Stimulated activated CD8-positive, alpha-beta memory T cell treated with anti-CD3 and anti-CD28 coated beads, Interleukin-12 subunit alpha, Interleukin-12 subunit beta, amount 100 ng/mL, for 24 hours (primary cell): ENCODE results near the gene DOCK3.
"Not testable (repeated sequence)": the region's sequence is repeated elsewhere in the genome, so short reads cannot be mapped to it uniquely, and the experiment has no call there.

Experiments
- DNase-seq: peaks from one replicate; pipeline ENCODE4 v3.0.0-alpha.2; 2020; ENCODE audit errors: extremely low read depth

The DOCK3 gene

DNA sequence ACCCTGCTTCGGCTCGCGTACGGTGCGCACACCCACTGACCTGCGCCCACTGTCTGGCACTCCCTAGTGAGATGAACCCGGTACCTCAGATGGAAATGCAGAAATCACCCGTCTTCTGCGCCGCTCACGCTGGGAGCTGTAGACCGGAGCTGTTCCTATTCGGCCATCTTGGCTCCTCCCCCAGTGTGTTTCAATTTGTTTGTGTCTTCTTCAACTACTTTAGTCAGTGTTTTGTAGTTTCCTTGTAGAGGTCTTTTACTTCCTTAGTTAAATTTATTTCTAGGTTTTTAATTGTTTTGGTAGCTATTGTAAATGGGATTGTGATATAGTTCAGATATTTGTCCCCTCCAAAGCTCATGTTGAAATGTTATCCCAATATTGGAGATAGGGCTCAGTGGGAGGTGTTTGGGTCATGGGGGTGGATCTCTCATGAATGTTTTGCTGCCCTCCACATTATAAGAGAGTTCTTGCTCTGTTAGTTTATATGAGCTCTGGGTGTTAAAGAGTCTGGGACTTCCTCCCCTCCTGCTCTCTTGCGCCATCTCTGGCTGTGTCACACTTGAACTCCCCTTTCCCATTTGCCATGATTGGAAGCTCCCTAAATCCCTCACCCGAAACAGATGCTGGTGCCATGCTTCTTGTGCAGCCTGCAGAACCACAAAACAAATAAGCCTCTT lies 304.4 kb downstream of the DOCK3 start:
- no peak for DNase-seq

DNA sequence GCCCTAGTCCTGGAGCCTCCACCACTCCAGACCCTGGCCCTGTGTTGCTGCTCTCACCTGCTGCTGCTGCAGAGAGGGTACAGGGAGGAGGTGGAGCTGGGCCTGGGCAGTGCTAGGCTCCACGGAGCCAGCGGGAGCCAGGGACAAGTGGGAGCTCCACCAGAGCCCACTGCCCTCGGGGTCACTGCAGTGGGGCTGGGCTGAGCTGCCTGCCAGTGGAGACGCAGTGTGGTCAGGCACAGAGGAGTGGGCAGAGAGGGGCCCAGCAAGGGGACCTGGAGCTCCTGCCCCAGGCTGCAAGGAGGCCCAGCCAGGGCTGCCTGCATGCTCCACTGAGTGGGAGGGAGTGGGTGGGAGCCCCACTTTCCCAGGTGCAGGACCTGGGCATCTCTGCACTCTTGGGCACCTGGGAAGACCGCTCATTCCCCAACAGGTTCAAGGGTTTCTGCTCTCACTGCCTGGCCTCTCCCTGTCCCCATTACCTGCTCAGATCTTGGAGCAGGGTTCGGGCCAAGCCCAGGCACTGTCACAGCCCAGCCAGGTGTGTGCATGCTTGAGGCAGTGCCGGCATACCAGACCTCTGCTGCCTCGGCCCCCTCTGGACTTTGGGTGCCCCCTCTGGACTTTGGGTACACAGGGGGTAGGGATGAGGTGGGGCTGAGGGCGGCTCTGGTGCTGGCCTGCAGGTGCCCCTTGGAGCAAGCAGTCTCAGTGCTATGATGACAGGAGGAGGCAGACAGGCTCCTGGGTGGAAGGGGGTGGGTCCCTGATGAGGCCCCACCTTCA lies 308.0 kb downstream of the DOCK3 start:
- no peak for DNase-seq

DNA sequence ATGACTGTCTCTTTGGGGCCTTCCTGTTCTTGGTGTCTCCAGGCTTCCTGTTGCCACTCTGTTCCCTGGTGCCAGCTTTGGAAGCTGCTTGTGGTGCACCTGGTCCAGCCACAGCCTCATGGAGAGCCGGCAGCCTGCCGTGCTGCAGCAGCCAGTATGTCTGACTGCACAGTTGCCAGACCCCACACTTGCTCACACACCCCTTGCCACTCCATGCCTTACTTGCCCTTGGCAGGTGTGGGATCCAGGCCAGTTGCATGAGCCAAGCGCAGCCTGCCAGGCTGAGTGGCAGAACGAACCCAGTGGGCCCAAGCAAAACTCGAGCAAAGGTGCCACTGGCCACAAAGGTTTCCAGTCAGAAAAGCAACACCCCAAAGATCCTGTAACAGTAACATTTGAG lies 309.2 kb downstream of the DOCK3 start:
- no peak for DNase-seq

DNA sequence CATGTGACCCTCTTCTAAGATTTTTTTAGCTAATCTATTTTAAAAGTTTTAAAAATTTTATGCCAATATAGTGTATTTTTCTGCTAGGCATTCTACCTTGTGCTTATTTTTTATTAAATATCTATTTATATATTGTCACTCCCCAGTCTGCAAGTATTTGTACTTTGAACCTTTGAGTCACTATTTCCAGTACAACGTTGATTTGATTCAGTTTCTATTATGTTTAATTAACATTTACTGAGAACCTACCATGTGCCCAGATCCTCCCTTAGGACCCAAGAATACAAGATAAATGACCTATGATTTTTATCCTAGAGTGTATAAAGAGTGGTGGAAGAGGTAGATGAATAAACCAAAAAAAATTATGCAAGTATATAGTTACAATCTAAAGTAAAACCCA lies 311.2 kb downstream of the DOCK3 start:
- no peak for DNase-seq

DNA sequence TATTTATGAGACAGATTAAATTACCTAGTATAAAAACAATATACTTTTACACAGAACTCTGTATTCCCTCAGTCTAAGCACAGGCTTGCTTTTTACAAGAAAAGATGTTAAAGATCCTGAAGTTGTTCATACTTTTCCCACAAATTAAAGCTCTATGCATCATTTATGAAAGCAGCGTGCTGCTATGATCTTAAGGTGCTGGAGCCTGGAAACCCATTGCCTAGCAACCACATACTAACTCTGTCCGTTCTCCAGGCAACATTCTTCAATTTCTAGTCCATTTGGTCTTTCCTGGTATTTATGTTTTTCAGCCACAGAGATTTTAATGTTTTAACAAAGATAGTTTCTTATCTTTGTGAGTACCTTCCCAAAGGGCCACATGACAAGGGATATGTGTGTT lies 312.0 kb downstream of the DOCK3 start:
- no peak for DNase-seq

DNA sequence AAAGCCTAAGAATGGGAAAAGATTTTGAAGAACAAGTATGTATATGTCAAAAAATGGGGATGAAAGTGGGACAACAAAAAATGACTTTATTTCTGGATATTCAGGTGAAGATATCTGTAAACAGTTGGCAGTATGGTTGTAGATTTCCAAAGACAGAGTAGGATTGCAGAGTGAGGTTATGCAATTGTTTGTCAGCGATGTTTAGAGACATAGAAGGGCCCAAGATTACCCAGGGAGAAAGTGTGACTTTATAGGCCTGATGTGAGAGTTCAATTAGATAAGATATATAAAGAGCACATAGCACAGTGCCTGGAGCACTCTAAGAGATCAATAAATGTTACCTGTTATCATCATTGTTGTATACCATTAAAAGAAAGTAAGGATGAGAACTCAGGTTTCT lies 319.8 kb downstream of the DOCK3 start:
- DNase-seq, result no peak

DNA sequence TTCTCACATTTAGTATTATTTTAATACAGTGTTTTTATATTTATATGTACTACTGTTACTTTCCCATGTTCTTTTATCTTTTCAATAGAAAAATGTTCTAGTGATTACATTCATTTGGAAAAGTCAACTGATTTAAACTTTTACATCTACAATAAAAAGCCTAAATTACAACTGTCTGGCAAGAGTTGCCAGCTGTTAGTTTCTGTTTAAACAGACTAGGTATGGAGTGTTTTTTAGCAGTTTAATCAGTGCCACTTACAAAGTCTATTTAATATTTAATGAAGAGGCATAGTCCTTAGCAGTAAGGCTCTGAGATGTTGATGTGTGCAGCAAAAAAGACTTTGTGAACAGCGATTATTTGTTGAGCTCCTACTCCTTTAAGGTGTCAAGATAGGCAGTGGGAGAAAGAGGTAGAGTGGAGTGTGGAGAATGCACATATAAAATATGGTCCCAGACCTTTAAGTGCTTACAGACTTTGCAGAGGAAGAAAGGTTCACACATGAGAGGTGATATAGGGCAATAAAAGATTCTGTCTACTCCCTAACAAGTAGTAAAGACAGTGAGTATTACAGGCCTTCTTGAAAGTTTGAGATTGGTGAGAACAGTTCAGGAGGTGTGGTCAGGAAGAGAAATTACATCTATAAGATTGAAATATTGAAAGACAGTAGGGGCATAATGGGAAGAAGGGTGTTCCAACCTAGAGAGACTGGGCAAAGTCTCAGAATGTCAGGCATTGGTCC lies 320.5 kb downstream of the DOCK3 start:
- no peak for DNase-seq

DNA sequence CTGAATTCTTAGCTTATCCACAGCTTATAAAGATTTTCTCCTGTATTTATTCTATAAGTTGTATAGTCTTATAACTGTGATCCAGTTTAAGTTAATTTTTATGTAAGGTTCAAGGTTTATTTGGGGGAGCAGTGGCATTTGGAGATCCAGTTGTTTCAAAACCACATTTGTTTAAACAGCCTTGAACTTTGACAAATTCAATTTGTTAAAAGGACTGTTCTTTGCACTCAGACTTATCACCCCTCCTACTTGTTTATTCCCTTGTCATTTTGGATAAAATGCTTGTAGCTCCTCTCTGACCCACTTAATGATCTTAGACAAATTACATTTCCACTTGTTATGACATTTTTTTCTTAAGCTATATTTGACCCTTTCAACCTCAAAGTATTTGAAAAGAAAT lies 327.8 kb downstream of the DOCK3 start:
- DNase-seq, result no peak

DNA sequence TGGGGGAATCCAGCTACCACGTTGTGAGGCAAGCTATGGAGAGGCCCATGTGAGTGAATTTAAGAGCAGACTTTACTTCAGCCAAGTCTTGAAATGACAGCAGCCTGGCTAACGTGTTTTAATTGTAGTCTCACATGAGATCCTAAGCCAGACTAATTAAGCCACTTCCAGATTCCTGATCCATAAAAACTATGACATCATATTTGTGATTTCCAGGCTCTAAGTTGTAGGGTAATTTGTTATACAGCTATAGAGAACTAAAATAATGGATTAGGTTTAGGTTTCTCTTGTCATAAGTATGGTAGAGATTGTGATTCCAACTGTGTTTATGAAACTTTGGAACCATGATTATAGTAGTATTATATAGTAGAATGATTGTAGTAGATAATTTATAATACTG lies 329.5 kb downstream of the DOCK3 start:
- no peak for DNase-seq

DNA sequence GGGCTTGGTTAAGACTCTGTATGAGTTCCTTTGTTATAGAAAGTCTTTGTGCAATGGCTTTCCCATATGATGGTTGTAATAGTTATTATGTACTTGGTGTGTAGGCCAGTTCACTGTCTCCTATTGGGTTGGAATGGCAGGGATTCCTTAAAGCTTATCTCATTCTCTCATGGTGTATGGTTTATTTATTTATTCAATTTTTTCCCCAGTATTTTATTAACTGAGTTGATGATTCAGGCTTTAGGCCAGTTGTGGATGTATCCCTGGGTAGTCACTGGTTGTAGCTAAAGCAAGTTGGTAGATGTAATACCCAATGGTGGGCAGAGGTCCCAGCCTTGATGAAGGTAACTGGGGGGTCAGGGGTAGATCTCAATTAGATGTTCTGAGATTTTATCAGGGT lies 349.4 kb downstream of the DOCK3 start:
- no peak for DNase-seq

DNA sequence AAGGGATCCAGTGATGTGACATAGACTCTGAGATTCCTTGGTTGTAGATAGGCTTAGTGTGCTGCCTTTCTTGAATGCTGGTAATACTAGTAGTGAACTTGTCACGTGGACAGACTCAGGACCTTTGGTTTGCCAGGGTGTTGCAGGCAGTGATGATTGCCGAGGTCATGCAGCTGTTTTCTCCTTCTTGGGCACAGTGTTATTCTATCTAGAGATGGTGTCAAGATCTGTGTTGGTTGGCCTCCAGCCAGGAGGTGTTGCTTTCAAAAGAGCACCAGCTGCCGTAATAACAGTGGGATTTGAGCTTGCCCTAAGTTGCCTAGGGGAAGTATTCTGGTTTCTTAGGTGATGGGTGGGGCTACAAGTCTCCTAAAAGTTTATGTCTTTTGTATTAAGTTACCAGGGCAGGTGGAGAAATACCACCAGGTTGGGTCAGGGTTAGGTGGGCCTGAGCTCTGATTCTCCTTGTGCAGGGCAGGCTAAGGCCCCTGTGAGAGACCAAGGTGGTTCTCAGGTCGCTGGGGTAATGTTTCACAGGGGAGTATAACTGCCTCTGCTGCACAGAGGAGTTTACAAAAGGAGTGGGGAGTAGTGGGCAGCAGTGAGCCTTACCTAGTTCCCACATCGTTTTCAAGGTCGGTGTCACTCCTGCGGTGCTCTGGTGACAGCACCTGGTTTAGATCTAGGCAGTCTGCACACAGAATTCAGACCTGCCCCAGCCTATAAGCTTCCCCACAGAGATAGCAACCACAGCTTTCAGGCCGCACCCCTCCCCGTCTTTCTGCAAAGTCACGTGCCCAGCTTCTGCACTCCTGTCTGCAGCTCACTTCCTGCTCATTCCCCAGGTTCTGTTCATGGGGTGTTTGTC lies 350.3 kb downstream of the DOCK3 start:
- DNase-seq, result peak; percentile 24

DNA sequence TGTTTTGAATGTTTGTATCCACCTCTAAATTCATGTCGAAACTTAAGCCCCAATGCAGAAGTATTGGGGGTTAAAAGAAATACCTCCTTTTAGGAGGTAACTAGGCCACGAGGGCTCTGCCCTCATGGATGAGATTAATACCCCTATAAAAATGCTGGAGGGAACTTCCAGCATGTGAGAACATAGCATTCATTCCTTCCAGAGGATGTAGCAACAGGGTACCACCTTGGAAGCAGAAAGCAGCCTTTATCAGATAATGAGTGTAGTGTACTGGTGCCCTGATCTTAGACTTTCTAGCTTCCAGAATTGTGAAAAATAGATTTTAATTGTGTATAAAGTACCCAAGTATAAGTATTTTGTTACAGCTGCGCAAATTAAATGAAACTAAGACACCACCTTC lies 356.9 kb downstream of the DOCK3 start:
- no peak for DNase-seq

DNA sequence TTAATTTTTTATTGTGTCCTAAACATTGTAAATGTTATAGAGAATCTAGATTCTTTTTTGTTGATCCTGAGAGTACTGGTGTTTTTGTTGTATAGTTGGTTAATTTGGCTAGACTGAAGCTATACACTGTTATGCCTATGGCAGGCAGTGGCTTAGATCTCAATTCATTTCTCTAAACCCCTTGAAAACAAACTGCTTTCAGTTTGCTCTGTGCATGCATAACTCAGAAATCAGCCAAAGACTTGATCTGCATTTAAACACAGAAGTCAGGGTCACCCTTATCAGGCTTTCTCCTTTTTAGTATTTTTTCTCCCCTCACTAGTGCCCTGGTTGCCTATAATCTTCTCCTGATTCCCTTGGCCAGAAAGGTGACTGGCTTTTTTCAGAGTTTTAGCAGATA lies 360.9 kb downstream of the DOCK3 start:
- DNase-seq, result no peak

DNA sequence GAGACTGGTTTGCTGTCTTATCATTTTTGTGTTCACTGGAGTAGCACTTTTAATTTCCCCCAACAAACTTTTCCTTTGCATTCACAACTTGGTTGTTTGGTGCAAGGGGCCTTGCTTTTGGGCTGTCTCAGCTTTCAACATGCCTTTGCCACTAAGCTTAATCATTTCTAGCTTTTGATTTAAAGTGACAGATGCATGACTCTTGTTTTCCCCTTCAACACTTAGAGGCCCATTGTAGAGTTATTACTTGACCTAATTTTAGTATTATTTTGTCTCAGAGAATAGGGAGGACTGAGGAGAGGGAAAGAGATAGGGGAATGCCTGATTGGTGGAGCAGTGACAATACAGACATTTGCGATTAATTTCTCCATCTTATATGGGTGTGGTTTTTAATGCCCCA lies 370.3 kb downstream of the DOCK3 start:
- DNase-seq, result no peak

DNA sequence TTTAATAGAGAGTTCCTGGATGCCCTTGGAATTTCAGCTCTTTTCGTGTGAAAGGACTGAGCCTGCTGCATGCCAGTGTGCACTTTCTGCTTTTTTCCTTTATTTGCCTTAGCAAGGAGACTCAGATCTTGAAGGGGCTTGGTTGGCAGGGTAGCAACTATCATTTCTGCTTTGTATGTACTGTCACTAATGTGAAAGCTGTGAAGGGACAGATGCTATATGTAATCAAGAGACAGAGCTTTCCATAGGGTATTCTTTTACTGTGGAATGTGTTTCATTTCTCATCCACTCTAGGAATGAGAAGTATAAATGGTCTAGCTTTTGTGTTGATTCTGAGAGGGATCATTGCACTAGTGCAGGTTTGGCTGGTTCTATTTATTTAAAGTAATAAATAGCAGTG lies 377.8 kb downstream of the DOCK3 start:
- DNase-seq, result no peak

DNA sequence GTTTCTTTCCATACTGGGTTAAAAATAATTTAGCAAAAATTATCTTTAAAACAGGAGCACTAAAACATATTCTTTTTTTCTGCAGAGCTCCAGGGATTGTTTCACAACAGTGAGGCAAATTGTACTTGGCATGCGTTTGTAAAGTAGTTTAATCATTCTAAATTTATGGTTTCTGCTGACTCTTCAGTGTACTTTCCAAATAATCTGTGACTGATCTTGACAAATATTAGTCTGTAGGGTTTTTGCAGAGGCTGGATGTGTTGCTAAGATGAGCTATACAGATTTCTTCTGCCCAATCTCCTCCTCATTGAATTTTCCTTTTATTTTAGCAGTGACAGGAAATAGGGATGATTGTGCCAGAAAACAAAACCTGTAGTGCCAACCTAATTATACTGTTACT lies 382.4 kb downstream of the DOCK3 start:
- DNase-seq, result no peak

DNA sequence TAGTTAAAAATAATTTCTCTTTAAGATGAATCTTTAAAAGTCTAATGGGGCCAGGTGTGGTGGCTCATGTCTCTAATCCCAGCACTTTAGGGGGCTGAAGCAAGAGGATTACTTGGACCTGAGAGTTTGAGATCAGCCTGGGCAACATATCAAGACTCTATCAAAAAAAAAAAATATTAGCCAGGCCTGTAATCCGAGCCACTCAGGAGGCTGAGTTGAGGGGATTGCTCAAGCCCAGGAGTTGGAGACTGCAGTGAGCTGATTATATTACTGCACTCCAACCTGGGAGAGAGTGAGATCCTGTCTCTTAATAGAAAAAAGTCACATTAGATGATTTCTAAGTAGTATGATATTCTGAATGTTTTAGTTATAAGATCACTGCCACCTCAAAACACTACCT lies 388.3 kb downstream of the DOCK3 start:
- DNase-seq, result no peak

DNA sequence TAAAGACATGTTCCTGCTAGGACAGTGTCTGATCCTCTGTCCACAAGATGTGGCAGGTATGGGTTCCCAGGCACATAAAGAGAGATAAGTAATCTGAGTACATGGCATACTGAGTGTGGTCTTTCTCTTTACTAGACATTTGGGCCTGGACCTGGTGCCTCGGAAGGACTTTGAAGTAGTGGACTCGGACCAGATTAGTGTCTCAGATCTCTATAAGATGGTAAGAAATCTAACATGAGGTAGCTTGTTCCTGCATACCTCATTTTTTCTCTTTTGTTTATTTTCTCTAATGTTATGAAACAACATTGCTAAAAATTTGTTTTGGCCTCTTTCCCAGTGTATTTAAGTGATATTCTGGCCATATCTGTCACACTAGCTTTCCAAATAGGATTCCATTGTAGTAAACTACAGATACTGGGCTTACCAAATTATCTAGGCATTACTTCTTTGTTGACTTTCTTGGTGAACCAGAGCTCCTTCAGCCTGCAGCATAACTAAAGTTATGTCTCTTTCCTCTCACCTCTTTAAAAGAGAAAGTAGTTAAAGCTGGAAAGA lies 400.6 kb downstream of the DOCK3 start:
- no peak for DNase-seq

DNA sequence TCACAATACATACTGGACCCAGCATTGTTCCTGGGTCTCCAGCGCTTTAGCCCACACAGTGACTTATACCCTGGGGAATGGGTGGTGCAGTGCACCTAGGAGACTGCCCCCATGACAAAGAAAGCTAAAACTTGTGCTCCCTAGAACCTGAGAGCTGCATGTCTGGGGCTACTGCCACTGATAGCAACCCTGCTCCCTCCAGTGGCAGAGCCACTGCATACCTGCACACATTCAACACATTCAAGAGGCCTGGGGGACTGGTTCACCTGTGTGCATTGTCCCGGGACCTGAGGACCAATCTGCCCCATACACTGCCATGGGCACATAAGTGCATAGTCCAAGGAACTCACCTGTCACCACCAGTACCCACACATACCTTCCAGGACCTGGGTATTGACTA lies 407.6 kb downstream of the DOCK3 start:
- DNase-seq, result no peak

DNA sequence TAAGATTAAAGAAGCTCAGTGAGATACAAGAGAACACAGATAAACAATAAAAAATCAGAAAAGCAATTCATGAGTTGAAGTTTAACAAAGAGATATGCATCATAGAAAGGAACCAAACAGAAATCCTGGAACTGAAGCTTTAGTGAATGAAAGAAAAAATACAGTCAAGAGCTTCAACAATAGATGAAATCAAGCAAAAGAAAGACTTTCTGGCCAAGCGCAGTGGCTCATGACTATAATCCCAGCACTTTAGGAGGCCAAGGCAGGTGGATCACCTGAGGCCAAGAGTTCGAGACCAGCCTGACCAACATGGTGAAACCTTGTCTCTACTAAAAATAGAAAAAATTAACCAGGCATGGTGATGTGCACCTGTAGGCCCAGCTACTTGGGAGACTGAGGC lies 408.8 kb downstream of the DOCK3 start:
- no peak for DNase-seq

DNA sequence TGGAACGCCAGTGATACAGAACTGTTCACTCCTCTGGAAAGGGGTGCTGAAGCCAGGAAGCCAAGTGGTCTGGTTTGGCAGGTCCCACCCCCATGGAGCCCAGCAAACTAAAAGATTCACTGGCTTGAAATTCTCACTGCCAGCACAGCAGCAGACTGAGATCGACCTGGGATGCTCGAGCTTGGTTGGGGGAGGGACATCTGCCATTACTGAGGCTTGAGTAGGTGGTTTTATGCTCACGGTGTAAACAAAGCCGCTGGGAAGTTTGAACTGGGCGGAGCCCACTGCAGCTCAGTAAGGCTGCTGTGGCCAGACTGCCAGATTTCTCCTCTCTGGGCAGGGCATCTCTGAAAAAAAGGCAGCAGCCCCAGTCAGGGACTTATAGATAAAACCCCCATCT lies 417.4 kb downstream of the DOCK3 start:
- not testable (repeated sequence) for DNase-seq

DNA sequence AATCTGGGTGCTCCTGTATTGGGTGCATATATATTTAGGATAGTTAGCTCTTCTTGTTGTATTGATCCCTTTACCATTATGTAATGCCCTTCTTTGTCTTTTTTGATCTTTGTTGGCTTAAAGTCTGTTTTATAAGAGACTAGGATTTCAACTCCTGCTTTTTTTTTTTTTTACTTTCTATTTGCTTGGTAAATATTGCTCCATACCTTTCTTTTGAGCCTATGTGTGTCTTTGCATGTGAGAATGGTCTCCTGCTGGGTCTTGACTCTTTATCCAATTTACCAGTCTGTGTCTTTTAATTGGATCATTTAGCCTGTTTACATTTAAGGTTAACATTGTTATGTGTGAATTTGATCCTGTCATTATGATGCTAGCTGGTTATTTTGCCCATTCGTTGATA lies 420.1 kb downstream of the DOCK3 start:
- not testable (repeated sequence) for DNase-seq
